ENCODE results near the gene KLC1.

The KLC1 gene

GRCh38 chr14:103659631-103660030 is 30.6 kb downstream of the KLC1 start:
- no peak for DNase-seq (ENCODE audit: low read depth)

DNA sequence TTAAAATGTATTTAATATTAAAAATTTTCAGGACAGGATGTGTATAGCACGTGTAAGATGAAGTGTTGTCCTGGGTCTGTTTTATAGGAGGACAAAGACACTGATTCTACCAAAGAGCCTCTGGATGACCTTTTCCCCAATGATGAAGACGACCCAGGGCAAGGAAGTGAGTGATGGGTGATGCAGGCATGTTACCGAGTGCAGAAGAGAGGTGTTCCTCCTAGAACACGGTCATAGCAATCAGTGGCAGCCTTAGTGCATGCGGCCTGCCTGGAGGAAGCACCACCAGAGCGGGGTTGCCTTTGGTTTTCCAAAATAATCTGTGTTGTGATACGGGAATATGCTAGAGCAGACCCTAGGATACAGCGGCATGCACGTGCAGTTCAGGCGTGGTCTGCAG is 33.0 kb downstream of the KLC1 start:
- no peak for DNase-seq (ENCODE audit: low read depth)

GRCh38 chr14:103662591-103662990 is 33.6 kb downstream of the KLC1 start:
- no peak for DNase-seq (ENCODE audit: low read depth)

DNA sequence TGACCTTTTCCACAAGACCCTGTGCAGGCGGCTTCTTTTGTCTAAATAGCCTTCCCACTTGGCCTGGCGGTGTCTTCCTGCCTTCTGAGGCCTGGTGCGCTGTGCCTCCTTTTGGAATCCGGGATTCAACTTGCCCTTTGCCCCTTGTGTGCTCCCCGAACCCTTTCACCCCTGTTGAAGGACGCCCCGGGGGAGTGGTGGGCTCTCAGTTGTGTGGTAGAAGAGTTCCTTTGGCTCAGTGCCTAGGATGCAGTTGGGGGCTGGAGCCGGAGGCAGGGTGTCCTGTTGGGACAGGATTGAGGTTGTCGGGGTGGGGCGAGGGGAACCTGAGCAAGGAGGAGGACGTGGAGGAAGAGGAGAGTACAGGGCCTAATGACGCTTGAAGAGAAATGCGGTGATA is 34.5 kb downstream of the KLC1 start:
- DNase-seq (ENCODE audit: low read depth), result no peak

DNA sequence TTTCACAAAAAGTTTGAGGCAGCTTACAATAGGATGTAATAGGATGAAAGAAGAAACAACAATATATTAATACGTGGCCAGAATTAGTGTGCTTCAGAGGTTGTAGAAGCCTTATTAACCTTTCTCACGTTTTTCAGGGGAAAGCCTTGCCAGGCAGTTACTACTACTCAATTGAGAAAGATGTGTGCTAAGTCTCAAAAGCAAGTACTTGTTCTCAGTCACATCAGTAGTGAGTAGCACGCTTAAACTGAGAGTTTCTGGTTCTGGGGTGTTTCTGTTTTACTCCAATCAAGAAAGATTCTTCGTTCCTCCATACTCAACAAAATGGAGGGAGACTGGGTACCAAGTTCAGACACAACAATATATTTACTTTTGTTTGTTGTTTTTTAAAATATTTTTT is 38.7 kb downstream of the KLC1 start:
- no peak for DNase-seq (ENCODE audit: low read depth)

- DNase-seq (ENCODE audit: low read depth), result no peak
Observed at GRCh38 chr14:103668117-103668516, 39.1 kb downstream of the KLC1 start.

- no peak for DNase-seq (ENCODE audit: low read depth)
Observed at GRCh38 chr14:103669370-103669769, 40.4 kb downstream of the KLC1 start.

DNA sequence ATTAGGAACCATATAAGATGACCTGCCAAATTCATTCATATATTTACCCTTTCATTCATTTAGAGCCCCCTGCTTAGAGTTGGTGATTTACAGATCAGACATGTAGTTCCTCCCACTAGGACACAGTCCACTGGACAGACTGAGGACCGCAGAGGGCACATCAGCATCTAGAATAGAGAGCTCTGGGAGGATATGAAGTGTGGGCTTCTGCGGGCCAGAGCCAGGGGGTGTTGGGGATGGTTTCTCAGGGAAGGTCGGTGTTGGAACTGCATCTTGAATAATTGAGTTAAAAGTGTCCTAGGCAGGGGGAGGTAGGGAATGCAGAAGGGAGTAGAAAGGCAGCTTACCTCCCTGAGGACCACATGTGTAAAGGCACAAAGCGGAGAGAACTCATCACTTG is 42.9 kb downstream of the KLC1 start:
- no peak for DNase-seq (ENCODE audit: low read depth)

DNA sequence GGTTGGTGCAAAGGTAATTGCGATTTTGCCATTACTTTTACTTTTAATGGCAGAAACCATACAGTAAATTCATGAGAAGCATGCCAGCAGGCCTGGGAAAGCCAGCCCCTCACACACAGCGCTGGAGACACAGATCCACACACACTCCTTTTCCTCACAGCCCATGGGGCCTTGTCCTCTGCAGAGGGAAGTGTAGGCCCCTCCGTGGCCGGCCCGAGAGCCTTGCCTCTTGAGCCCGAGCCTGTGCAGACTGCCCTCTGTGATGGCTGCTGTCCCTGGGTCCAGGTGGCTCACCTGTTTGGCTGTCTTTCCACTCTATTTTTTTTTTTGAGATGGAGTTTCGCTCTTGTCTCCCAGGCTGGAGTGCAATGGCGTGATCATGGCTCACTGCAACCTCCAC is 46.9 kb downstream of the KLC1 start:
- no peak for DNase-seq (ENCODE audit: low read depth)

GRCh38 chr14:103676881-103677675 is 48.1 kb downstream of the KLC1 start:
- no peak for DNase-seq (ENCODE audit: low read depth)

GRCh38 chr14:103679351-103679750 is 50.3 kb downstream of the KLC1 start:
- DNase-seq (ENCODE audit: low read depth), result peak; percentile 7

GRCh38 chr14:103680491-103681231 is 51.6 kb downstream of the KLC1 start:
- no peak for DNase-seq (ENCODE audit: low read depth)

GRCh38 chr14:103683139-103683538 is 54.1 kb downstream of the KLC1 start:
- DNase-seq (ENCODE audit: low read depth), result no peak

DNA sequence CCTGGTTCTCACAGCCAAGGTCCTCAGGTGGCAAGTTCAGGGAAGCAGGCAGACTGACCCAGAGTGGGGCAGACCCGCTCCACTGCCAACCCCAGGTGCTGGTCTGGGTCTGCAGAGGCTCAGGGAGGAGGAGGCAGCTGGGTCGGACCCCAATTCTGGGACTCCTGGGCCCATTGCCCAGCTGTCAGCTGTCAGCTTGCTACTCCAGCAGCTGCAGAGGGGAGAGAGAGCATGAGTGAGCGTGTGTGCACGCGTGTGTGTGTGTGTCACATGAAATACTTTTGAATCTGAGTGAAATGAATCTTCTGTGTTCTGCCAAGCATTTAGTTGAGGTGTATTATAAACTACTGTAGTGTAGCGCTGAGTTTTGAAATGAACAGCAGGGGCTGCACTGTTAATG is 55.5 kb downstream of the KLC1 start:
- no peak for DNase-seq (ENCODE audit: low read depth)

DNA sequence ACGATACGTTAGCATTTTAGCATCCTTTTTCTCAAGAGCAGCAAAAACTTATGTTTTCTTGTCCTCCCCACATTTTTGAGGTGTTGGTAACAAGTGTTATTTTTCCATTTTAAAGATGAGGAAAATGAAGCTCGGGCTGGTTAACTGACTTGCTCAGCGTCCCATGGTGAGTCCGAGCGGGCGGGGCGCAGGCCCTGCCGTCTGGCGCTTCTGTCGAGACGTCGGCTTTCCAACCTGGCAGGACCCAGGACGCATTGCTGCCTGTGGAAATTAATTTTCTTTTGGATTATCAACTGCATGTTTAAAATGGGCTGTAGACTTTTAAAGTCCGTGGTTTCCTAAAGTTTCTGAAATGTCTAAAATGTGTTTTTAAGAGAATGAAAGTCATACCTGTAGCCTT is 55.9 kb downstream of the KLC1 start:
- no peak for DNase-seq (ENCODE audit: low read depth)

GRCh38 chr14:103685276-103686211 is 56.5 kb downstream of the KLC1 start:
- no peak for DNase-seq (ENCODE audit: low read depth)

DNA sequence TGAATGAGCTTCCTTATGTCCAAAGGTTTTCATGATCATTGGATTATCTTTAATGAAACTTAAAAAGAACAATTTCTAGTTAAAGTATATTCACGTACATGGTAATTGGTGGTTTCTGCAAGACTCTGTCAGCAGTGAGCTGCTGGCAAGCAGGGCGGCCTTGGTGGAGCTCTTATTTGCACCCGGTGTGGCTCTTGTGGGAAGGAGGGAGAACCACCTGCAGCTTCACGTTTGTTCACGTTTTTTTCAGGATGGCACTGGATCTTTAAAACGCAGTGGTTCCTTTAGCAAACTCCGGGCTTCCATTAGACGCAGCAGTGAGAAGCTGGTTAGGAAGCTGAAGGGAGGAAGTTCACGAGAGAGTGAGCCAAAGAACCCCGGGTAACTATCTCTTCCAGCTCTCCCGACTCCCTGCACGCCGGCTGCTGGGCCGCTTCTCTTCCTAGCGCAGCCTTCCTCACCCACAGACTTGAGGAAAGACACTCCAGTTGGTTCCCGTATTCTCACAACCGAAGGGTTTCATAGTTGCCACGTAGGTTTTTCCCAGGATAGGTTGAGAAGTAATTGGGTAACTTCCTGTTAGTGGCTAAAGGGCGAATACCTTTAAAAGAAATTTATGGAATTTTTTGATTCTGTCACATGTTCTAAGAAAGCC is 57.9 kb downstream of the KLC1 start:
- no peak for DNase-seq (ENCODE audit: low read depth)

GRCh38 chr14:103687712-103688111 is 58.7 kb downstream of the KLC1 start:
- DNase-seq (ENCODE audit: low read depth), result no peak

GRCh38 chr14:103688441-103688840 is 59.4 kb downstream of the KLC1 start:
- DNase-seq (ENCODE audit: low read depth), result no peak

DNA sequence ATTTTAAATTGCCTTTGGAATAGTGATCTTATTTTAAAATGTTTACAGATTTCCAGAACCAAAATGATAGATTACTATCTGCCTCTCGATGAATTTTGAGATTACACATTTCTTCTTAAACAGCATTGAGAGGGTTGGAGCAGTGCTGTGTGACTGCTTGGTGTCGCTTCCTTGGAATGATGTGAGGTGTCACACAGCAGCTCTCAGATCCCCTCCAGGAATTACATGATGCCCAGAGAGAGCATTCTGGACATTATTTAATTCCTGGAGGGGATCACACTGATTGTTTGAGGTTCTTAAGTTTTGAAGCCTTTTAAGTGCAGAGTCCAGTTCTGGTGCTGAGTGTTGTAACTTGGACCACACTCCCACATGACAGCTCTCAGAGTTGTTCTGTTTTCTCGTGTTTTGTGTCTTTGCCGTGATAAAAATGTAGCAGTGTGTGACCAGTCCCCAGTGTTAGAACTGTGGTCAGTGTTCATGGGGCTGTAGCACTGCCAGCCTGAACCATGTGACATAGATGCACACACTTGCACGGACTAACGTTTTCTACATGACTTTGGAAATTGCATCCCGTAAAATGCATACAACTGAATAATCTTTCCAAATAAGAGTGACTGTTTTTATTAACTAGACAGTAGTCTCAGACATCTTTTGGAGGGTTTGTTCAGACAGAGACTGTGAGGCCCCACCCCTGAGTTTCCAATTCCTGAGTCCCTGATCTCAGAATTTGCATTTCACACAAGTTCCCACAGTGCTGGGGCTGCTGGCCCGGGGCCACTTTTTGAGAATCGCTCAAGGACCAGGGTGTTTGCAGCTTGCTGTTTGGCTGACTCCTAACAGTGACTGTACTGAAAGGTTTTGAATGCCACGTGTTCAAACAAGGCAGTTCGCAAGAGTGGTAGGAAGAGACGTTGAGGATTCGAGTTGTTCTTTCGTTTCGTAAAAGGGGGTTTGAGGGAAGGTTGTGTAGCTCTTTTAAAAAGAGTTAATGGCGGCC is 60.2 kb downstream of the KLC1 start:
- DNase-seq (ENCODE audit: low read depth), result no peak

GRCh38 chr14:103690332-103690731 is 61.3 kb downstream of the KLC1 start:
- DNase-seq (ENCODE audit: low read depth), result no peak

Measured in stimulated activated CD8-positive, alpha-beta memory T cell treated with anti-CD3 and anti-CD28 coated beads, Interleukin-15, amount 100 ng/mL, for 1 hour (primary cell).